ENCODE data around the gene MATN3.

The MATN3 gene

GRCh38 chr2:20035955-20036666 lies 23.6 kb upstream of the MATN3 start:
- no peak for DNase-seq

GRCh38 chr2:20034821-20035220 lies 22.4 kb upstream of the MATN3 start:
- no peak for DNase-seq

GRCh38 chr2:20034218-20034617 lies 21.8 kb upstream of the MATN3 start:
- DNase-seq, result no peak

- DNase-seq, result no peak
Observed at GRCh38 chr2:20033322-20033721, 20.9 kb upstream of the MATN3 start.

- no peak for DNase-seq
Observed at GRCh38 chr2:20030224-20030623, 17.8 kb upstream of the MATN3 start.

GRCh38 chr2:20027705-20028434 lies 15.4 kb upstream of the MATN3 start:
- no peak for DNase-seq

- no peak for DNase-seq
Observed at GRCh38 chr2:20027260-20027677, 14.8 kb upstream of the MATN3 start.

- DNase-seq, result no peak
Observed at GRCh38 chr2:20025065-20025786, 12.8 kb upstream of the MATN3 start.

- no peak for DNase-seq
Observed at GRCh38 chr2:20023688-20024087, 11.2 kb upstream of the MATN3 start.

GRCh38 chr2:20021405-20022009 lies 9.0 kb upstream of the MATN3 start:
- no peak for DNase-seq

GRCh38 chr2:20019747-20020146 lies 7.3 kb upstream of the MATN3 start:
- no peak for DNase-seq

- DNase-seq, result no peak
Observed at GRCh38 chr2:20018601-20019152, 6.2 kb upstream of the MATN3 start.

GRCh38 chr2:20016346-20016745 lies 3.9 kb upstream of the MATN3 start:
- DNase-seq, result no peak

- peak; percentile 39 for DNase-seq
Observed at GRCh38 chr2:20015482-20016083, 3.1 kb upstream of the MATN3 start.

GRCh38 chr2:20013126-20013849 lies 820 bp upstream of the MATN3 start:
- no peak for DNase-seq

- no peak for DNase-seq
Observed at GRCh38 chr2:20012032-20012281, 511 bp downstream of the MATN3 start.

GRCh38 chr2:20011276-20012031 lies 1.0 kb downstream of the MATN3 start:
- no peak for DNase-seq

- no peak for DNase-seq
Observed at GRCh38 chr2:20008703-20009102, 3.8 kb downstream of the MATN3 start.

- DNase-seq, result no peak
Observed at GRCh38 chr2:20005891-20006470, 6.5 kb downstream of the MATN3 start.

- no peak for DNase-seq
Observed at GRCh38 chr2:20005067-20005627, 7.3 kb downstream of the MATN3 start.

- DNase-seq, result no peak
Observed at GRCh38 chr2:20001361-20001863, 11.1 kb downstream of the MATN3 start.

All from NCI-H748 treated with DMSO at 0.1 percent for 48 hours (cell line).